ENCODE measurements around the gene PFN3. TPM values are rescaled to one million over a fixed set of nuclear protein-coding genes. Genes with fewer than 3 reads are reported as not detected.

Gene PFN3
- total RNA-seq, 1 donor from 2014 or later: not detected

DNA sequence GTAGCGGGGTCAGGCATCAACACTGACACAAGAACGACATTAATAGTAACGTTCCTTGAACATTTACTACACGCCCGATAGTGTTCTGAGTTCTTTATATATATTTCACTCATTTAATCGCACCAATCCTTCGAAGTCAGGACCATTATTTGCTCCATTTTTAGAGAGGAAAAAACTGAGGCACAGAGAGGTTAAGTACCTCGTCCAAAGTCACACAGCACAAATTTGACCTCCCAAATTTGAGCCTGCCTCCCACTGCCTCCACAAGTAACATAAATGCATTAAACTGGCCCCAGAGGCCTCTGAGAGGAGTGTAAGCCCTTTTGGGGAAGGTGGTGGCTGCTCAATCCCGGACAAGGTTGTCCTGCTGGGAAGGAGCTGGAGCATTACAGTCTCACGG, 36.9 kb downstream of the PFN3 start:
- no peak overlapping the region for H3K4me3 Mint-ChIP-seq (ENCODE audit: unreplicated experiment)
- TF ChIP-seq, protein P1, sequence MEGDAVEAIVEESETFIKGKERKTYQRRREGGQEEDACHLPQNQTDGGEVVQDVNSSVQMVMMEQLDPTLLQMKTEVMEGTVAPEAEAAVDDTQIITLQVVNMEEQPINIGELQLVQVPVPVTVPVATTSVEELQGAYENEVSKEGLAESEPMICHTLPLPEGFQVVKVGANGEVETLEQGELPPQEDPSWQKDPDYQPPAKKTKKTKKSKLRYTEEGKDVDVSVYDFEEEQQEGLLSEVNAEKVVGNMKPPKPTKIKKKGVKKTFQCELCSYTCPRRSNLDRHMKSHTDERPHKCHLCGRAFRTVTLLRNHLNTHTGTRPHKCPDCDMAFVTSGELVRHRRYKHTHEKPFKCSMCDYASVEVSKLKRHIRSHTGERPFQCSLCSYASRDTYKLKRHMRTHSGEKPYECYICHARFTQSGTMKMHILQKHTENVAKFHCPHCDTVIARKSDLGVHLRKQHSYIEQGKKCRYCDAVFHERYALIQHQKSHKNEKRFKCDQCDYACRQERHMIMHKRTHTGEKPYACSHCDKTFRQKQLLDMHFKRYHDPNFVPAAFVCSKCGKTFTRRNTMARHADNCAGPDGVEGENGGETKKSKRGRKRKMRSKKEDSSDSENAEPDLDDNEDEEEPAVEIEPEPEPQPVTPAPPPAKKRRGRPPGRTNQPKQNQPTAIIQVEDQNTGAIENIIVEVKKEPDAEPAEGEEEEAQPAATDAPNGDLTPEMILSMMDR (IDR thresholded peaks at IDR 0.05; ENCODE audit: insufficient read depth, low read depth, low read length): no peak
- no peak for TF ChIP-seq EZH2 (IDR thresholded peaks at IDR 0.05; ENCODE audit: insufficient read depth, low read length)
- Histone ChIP-seq H3K9ac (ENCODE audit: low read length) (no peak overlapping the region), H3K9me3 (ENCODE audit: insufficient read depth, low read depth, low read length) (no peaks in the 10 kb centered on the region), H3K4me3 (ENCODE audit: insufficient read depth, low read depth, low read length) (peak overlapping the region; percentile 44), H3K27ac (ENCODE audit: low read depth, low read length) (no peak overlapping the region), H3K4me2 (ENCODE audit: low read length) (peak overlapping the region; percentile 83), H3K4me1 (ENCODE audit: insufficient read depth, low read length) (peaks cover 20% of the 10 kb centered on the region), H3K36me3 (ENCODE audit: insufficient read depth, low read length) (no peaks in the 10 kb centered on the region), H4K20me1 (ENCODE audit: insufficient read depth, low read length) (no peaks in the 10 kb centered on the region), H3K27me3 (ENCODE audit: insufficient read depth, low read length) (peaks cover 6% of the 10 kb centered on the region), H3K79me2 (ENCODE audit: insufficient read depth, low read length) (no peaks in the 10 kb centered on the region), H2AFZ (ENCODE audit: low read depth, low read length) (no peak overlapping the region)
- peaks cover 6% of the 10 kb centered on the region for H3K4me1 Mint-ChIP-seq (ENCODE audit: low read depth, unreplicated experiment)
- FAIRE-seq (no peak), DNase-seq (ENCODE audit: low read depth) (no peak)
- peaks cover 27% of the 10 kb centered on the region for H3K27me3 Mint-ChIP-seq (ENCODE audit: low read depth, unreplicated experiment)
- H3K27ac Mint-ChIP-seq (ENCODE audit: unreplicated experiment): no peak overlapping the region
- H3K36me3 Mint-ChIP-seq (ENCODE audit: low read depth, unreplicated experiment): peaks cover 4% of the 10 kb centered on the region
- no peaks in the 10 kb centered on the region for H3K9me3 Mint-ChIP-seq (ENCODE audit: unreplicated experiment)

DNA sequence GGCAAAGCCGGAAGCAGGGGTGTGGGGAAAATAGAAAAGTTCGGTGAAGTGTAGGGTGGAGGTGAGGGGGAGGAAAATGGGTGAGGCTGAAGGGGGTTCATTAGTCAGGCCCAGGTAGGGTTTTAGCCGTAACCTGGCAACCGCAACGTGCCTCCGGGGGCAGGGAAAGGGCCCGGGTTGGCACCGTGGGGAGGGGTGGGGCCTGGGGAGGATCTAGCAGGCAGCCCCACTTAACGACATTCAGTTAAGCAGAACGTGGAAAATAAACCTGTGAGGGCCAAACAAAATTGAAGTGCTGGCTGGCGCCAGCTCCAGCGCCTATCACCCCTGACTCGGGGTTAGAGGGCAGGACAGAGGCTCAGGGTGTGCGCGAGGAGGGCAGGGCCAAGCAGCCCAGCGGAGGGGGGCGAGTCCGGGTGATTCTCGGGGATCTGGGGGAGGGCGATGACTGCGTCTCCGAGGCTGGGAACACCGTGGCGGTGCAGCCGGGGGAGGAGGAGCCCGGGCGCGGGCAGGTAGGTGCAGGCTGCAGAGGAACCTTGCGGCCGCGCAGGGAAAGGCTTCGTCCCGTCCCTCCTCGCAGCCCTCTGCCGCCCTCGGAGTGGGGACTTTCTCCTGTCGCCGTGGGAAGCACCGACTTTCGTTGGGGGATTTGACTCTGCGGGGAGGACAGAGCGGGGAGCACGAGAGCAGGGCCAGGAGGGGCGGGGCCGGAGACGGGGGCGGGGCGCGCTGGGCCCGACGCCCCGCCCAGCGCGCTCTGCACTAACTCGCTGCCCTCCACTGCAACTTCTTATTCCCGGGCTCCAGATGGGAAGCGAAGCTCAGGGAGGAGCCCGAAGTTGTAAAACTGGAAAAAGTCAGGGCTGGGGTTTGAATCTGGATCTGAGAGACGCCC, 37.6 kb downstream of the PFN3 start:
- Histone ChIP-seq H3K9me3 (ENCODE audit: insufficient read depth, low read depth, low read length) (no peaks in the 10 kb centered on the region), H3K27ac (ENCODE audit: low read depth, low read length) (no peak overlapping the region), H3K4me1 (ENCODE audit: insufficient read depth, low read length) (peaks cover 23% of the 10 kb centered on the region), H3K4me3 (ENCODE audit: insufficient read depth, low read depth, low read length) (peak overlapping the region; percentile 44), H4K20me1 (ENCODE audit: insufficient read depth, low read length) (no peaks in the 10 kb centered on the region), H2AFZ (ENCODE audit: low read depth, low read length) (peak overlapping the region; percentile 90), H3K9ac (ENCODE audit: low read length) (peak overlapping the region; percentile 14), H3K27me3 (ENCODE audit: insufficient read depth, low read length) (peaks cover 3% of the 10 kb centered on the region), H3K4me2 (ENCODE audit: low read length) (peak overlapping the region; percentile 83), H3K36me3 (ENCODE audit: insufficient read depth, low read length) (no peaks in the 10 kb centered on the region), H3K79me2 (ENCODE audit: insufficient read depth, low read length) (no peaks in the 10 kb centered on the region)
- no peak for FAIRE-seq
- Mint-ChIP-seq H3K27ac (ENCODE audit: unreplicated experiment) (no peak overlapping the region), H3K36me3 (ENCODE audit: low read depth, unreplicated experiment) (peaks cover 4% of the 10 kb centered on the region), H3K9me3 (ENCODE audit: unreplicated experiment) (no peaks in the 10 kb centered on the region), H3K4me1 (ENCODE audit: low read depth, unreplicated experiment) (peaks cover 6% of the 10 kb centered on the region), H3K27me3 (ENCODE audit: low read depth, unreplicated experiment) (peaks cover 27% of the 10 kb centered on the region), H3K4me3 (ENCODE audit: unreplicated experiment) (peak overlapping the region; percentile 64)
- no peak for DNase-seq (ENCODE audit: low read depth)
- TF ChIP-seq, protein P1 (IDR thresholded peaks at IDR 0.05; ENCODE audit: insufficient read depth, low read depth, low read length): no peak
- TF ChIP-seq EZH2 (IDR thresholded peaks at IDR 0.05; ENCODE audit: insufficient read depth, low read length): no peak

DNA sequence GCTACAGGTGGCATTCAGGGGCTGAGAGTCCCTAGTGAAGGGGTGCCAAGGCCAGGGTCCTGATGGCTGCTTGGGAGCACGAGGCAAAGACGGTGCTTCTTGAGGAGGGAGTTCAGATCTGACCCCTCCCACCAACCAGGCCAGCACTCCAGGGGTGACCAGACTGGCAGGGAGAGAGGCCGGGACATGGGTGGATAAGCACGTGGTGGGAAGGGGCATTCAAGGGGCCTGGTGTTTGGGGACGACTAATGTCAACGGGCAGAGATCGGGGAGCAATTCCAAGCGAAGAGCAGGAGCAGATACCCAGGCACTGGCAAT, 38.2 kb downstream of the PFN3 start:
- Mint-ChIP-seq H3K4me1 (ENCODE audit: low read depth, unreplicated experiment) (peaks cover 11% of the 10 kb centered on the region), H3K27ac (ENCODE audit: unreplicated experiment) (no peak overlapping the region), H3K36me3 (ENCODE audit: low read depth, unreplicated experiment) (peaks cover 4% of the 10 kb centered on the region), H3K9me3 (ENCODE audit: unreplicated experiment) (no peaks in the 10 kb centered on the region), H3K27me3 (ENCODE audit: low read depth, unreplicated experiment) (peaks cover 27% of the 10 kb centered on the region), H3K4me3 (ENCODE audit: unreplicated experiment) (no peak overlapping the region)
- no peak overlapping the region for H2AFZ ChIP-seq (ENCODE audit: low read depth, low read length)
- H3K9ac ChIP-seq (ENCODE audit: low read length): no peak overlapping the region
- H3K4me1 ChIP-seq (ENCODE audit: insufficient read depth, low read length): peaks cover 24% of the 10 kb centered on the region
- TF ChIP-seq EZH2 (IDR thresholded peaks at IDR 0.05; ENCODE audit: insufficient read depth, low read length): no peak
- TF ChIP-seq, protein P1 (IDR thresholded peaks at IDR 0.05; ENCODE audit: insufficient read depth, low read depth, low read length): no peak
- no peak overlapping the region for H3K27ac ChIP-seq (ENCODE audit: low read depth, low read length)
- no peak for DNase-seq (ENCODE audit: low read depth)
- no peak overlapping the region for H3K4me3 ChIP-seq (ENCODE audit: insufficient read depth, low read depth, low read length)
- H3K79me2 ChIP-seq (ENCODE audit: insufficient read depth, low read length): no peaks in the 10 kb centered on the region
- no peaks in the 10 kb centered on the region for H3K9me3 ChIP-seq (ENCODE audit: insufficient read depth, low read depth, low read length)
- H3K36me3 ChIP-seq (ENCODE audit: insufficient read depth, low read length): no peaks in the 10 kb centered on the region
- H4K20me1 ChIP-seq (ENCODE audit: insufficient read depth, low read length): no peaks in the 10 kb centered on the region
- H3K27me3 ChIP-seq (ENCODE audit: insufficient read depth, low read length): no peaks in the 10 kb centered on the region
- no peak for FAIRE-seq
- no peak overlapping the region for H3K4me2 ChIP-seq (ENCODE audit: low read length)

All from astrocyte (in vitro differentiated cells and primary cell).